ENCODE data around the gene ALDH16A1.

ALDH16A1 gene

DNA sequence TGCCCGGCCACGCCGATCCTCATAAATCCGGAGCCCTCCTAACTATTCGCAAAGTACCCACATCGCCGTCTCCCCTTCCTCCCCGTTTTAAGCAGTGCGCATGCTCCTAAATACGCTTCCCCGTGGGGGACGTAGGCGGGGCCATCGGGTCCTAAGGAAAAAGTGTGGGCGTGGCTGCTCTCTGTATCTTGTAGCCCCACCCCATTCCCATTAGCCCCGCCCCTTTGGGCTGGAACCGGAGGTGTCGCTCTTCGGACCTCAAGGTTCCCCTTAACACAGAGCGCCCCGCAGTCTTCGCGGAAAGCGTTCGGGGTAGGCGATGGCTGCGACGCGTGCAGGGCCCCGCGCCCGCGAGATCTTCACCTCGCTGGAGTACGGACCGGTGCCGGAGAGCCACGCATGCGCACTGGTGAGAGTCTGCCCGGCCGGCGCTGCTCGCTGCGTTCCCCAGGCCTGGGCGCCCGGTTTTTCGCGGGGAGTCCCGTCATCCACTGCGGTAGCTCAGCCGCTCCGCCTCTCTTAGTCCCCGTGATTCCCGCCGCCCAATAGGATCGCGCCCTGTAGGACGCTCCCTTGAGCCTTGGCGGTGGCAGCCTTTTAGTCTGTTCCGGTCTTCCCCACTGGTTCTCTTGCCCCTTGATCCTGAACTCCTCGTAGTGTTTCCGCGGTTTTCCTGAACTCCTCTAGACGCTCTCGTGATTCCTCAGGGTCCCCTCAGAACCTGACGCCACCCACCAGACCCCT lies at the start of gene ALDH16A1:
Gene ALDH16A1, plus strand, starts transcription at position 213 of the 744 bp plus-strand sequence. Its CDS starts 107 bp downstream, at position 320.
- Histone ChIP-seq H3K4me1 (ENCODE audit: control insufficient read depth, insufficient read depth, low read length) (0 out of 2 replicates have a peak, but pooled peaks cover 3% of the 10 kb centered on the region), H3K4me3 (ENCODE audit: low read depth, low read length) (peak within 1 kb of the TSS; percentile 84), H3K36me3 (ENCODE audit: control insufficient read depth, insufficient read depth, low read length) (peaks cover 21% of the 10 kb centered on the region), H3K27me3 (ENCODE audit: control insufficient read depth, insufficient read depth, low read length) (no peaks in the 10 kb centered on the region), H3K9ac (ENCODE audit: low read length) (peak within 1 kb of the TSS; percentile 96), H3K27ac (ENCODE audit: low read depth, low read length) (peak within 1 kb of the TSS; percentile 89), H3K9me3 (ENCODE audit: control insufficient read depth, insufficient read depth, low read depth, low read length) (no peaks in the 10 kb centered on the region)

DNA sequence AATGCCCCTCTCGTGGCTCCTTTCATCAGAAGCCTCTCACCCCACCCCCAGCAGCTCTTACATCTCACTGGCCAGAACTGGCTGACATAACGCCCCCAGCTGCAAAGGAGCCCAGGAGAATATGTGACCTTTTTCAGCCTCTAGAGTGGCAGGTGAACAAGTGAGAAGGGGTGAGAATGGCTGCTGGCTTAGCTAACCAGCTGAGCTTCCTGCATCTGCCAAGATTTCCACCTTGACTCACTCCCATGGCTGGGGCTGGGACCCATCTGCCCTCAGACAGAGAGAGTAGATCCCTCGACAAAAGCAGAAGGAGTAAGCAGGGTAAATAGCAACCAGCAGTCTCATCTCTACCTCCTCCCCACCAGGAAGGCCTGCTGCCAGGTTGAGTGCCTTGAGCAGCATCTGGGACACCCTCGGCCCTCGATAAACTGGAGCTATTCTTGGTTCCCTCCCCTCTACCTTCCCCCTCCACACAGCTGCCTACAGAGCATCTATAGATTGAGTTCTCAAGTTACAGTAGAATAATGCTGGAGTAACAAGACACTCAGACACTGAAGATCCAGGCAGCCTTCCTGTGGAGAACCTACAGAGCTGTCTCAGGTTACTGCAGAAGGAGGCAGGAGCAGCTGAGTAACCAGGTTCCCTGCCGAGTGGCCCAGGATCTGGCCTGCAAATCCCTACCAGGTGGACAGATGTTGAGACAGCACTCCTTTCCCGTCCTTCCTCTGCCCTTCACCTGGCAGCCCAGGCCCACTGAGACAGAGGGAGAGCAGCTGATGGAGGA lies 49.4 kb upstream of the ALDH16A1 start:
- Histone ChIP-seq H3K27ac (ENCODE audit: low read depth, low read length) (no peak overlapping the region), H3K9ac (ENCODE audit: low read length) (peak overlapping the region; percentile 46), H3K4me1 (ENCODE audit: control insufficient read depth, insufficient read depth, low read length) (peaks cover 27% of the 10 kb centered on the region), H3K4me3 (ENCODE audit: low read depth, low read length) (peak overlapping the region; percentile 23), H3K36me3 (ENCODE audit: control insufficient read depth, insufficient read depth, low read length) (no peaks in the 10 kb centered on the region), H3K27me3 (ENCODE audit: control insufficient read depth, insufficient read depth, low read length) (no peaks in the 10 kb centered on the region), H3K9me3 (ENCODE audit: control insufficient read depth, insufficient read depth, low read depth, low read length) (no peaks in the 10 kb centered on the region)

DNA sequence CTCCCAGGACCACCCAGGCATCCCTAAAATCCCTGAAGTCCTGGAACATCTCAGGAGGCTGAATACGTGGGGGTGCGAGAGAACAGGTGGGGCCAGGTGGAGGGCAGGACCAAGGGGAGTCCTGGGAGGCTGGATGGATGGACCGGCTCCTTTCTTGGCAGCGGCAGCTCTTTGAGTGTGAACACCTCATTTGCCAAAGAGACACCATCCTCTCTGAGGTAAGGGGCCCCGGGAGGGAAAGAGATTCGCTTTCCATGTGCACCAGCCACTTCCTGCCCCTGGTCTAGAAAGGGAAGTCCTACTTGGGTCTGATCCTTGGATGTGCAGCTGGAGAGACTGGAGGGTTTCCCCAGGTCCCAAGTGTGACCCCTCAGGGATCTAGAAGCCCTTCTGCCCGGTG lies 45.9 kb upstream of the ALDH16A1 start:
- Histone ChIP-seq H3K27ac (ENCODE audit: low read depth, low read length) (no peak overlapping the region), H3K4me1 (ENCODE audit: control insufficient read depth, insufficient read depth, low read length) (peaks cover 23% of the 10 kb centered on the region), H3K36me3 (ENCODE audit: control insufficient read depth, insufficient read depth, low read length) (no peaks in the 10 kb centered on the region), H3K9ac (ENCODE audit: low read length) (no peak overlapping the region), H3K4me3 (ENCODE audit: low read depth, low read length) (no peak overlapping the region), H3K27me3 (ENCODE audit: control insufficient read depth, insufficient read depth, low read length) (no peaks in the 10 kb centered on the region), H3K9me3 (ENCODE audit: control insufficient read depth, insufficient read depth, low read depth, low read length) (no peaks in the 10 kb centered on the region)

DNA sequence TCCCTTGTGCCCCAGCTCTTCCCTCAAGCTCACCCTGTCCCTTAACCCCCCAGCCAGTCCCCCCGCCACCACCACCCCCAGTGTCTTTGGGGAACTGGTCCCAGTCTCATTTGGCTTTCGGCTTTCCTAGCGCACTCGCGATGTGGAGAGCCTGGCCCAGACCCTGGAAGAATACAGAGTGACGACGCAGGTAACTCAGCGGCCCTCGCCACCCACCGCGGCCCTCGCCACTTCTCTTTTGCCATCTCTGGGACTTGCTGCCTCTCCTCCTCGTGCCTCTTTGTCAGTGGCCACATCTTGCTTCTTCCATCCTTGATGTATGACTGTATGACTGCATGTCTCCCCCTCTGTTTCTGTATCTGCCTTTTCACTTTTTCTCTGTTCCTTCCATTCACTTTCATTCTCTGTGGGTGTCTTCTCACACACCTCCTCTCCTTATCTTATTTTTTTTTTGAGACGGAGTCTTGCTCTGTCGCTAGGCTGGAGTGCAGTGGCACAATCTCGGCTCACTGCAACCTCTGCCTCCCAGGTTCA lies 45.5 kb upstream of the ALDH16A1 start:
- H3K27ac ChIP-seq (ENCODE audit: low read depth, low read length), result no peak overlapping the region
- no peak overlapping the region for H3K9ac ChIP-seq (ENCODE audit: low read length)
- H3K27me3 ChIP-seq (ENCODE audit: control insufficient read depth, insufficient read depth, low read length), result no peaks in the 10 kb centered on the region
- peaks cover 23% of the 10 kb centered on the region for H3K4me1 ChIP-seq (ENCODE audit: control insufficient read depth, insufficient read depth, low read length)
- H3K4me3 ChIP-seq (ENCODE audit: low read depth, low read length), result no peak overlapping the region
- H3K9me3 ChIP-seq (ENCODE audit: control insufficient read depth, insufficient read depth, low read depth, low read length), result no peaks in the 10 kb centered on the region
- H3K36me3 ChIP-seq (ENCODE audit: control insufficient read depth, insufficient read depth, low read length), result no peaks in the 10 kb centered on the region

DNA sequence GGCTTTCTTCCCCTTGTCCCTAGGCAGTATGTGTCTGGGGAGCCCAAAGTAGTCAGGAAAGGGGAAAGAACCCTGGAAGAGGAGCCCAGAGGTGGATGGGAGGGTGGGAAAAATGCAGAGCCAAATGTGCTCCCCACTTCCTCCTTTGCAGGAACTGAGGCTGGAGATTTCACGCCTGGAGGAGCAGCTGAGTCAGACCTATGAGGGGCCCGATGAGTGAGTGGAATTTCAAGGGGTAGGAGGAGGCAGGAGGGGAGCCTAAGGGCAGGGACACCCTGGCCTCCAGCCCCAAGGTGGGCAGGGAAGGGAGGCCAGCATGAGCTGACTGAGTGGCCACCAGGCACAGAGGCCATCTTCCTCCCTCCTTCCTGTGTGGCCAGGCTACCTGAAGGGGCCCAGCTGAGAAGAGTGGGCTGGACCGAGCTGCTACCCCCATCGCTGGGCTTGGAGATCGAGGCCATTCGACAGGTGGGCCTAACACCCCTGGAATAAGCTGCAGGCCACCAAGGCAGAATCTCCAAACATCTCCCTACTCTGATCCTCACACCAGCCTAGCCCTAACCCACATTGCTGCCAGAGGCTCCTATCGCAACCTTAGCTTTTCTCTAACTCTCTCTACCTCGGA lies 44.1 kb upstream of the ALDH16A1 start:
- no peak overlapping the region for H3K27ac ChIP-seq (ENCODE audit: low read depth, low read length)
- no peaks in the 10 kb centered on the region for H3K36me3 ChIP-seq (ENCODE audit: control insufficient read depth, insufficient read depth, low read length)
- H3K9me3 ChIP-seq (ENCODE audit: control insufficient read depth, insufficient read depth, low read depth, low read length), result no peaks in the 10 kb centered on the region
- H3K27me3 ChIP-seq (ENCODE audit: control insufficient read depth, insufficient read depth, low read length), result no peaks in the 10 kb centered on the region
- no peak overlapping the region for H3K9ac ChIP-seq (ENCODE audit: low read length)
- peaks cover 24% of the 10 kb centered on the region for H3K4me1 ChIP-seq (ENCODE audit: control insufficient read depth, insufficient read depth, low read length)
- no peak overlapping the region for H3K4me3 ChIP-seq (ENCODE audit: low read depth, low read length)

DNA sequence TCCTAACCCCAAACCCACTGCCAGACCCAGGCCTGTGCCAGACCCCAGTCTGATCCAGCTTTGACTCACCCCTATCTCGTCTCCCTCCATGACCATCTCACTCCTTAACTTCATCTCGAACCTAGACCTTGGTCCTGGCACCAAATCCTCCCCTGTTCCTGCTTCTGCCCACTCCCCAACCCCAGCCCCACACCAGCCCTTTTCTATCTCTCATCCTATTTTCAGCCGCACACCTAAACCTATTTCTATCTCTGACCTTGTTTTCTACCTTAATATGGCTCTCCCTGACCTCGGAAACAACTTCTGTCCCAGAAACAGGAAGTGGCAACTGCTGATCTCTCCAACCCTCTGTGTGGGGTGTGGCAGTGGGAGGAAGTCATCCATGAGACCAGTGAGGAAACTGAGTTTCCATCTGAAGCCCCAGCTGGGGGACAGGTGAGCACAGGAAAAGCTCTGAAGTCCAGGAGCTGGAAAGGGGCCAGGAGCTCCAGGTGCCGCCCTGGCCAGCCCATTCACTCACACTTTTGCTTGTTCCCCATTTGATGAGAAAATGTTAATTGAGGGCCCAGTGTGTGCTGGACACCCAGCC lies 43.5 kb upstream of the ALDH16A1 start:
- no peak overlapping the region for H3K9ac ChIP-seq (ENCODE audit: low read length)
- H3K27me3 ChIP-seq (ENCODE audit: control insufficient read depth, insufficient read depth, low read length), result no peaks in the 10 kb centered on the region
- no peaks in the 10 kb centered on the region for H3K9me3 ChIP-seq (ENCODE audit: control insufficient read depth, insufficient read depth, low read depth, low read length)
- H3K36me3 ChIP-seq (ENCODE audit: control insufficient read depth, insufficient read depth, low read length), result no peaks in the 10 kb centered on the region
- H3K4me1 ChIP-seq (ENCODE audit: control insufficient read depth, insufficient read depth, low read length), result peaks cover 19% of the 10 kb centered on the region
- no peak overlapping the region for H3K4me3 ChIP-seq (ENCODE audit: low read depth, low read length)
- H3K27ac ChIP-seq (ENCODE audit: low read depth, low read length), result no peak overlapping the region

DNA sequence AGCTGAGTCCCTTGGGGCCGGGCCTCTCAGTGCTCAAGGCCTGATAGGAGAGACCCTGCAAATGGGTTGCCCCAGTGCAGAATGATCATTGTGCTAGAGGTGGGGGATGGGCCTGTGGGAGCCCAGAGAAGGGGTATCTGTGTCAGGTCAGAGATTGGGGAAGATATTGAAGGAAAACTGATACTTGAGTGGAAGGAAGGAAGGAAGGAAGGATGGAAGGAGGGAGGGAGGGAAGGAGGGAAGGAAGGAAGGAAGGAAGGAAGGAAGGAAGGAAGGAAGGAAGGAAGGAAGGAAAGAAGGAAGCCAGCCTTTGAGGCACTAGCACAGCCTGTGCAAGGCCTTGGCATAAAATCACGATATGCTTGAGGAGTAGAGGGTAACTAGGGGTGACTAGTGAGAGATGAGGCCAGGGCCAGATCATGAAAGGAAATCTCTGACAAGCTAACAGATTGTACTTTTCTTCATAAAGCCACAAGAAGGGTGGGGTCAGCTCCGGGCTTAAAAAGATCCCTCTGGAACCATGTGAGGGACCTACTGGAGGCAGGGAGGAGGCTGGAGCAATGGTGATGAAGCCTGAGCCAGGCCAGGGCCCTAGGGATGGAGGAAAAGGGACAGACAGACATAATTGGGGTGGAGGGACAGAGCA lies 41.2 kb upstream of the ALDH16A1 start:
- Histone ChIP-seq H3K27ac (ENCODE audit: low read depth, low read length) (no peak overlapping the region), H3K4me3 (ENCODE audit: low read depth, low read length) (no peak overlapping the region), H3K36me3 (ENCODE audit: control insufficient read depth, insufficient read depth, low read length) (no peaks in the 10 kb centered on the region), H3K9ac (ENCODE audit: low read length) (no peak overlapping the region), H3K9me3 (ENCODE audit: control insufficient read depth, insufficient read depth, low read depth, low read length) (no peaks in the 10 kb centered on the region), H3K4me1 (ENCODE audit: control insufficient read depth, insufficient read depth, low read length) (peaks cover 29% of the 10 kb centered on the region), H3K27me3 (ENCODE audit: control insufficient read depth, insufficient read depth, low read length) (no peaks in the 10 kb centered on the region)

DNA sequence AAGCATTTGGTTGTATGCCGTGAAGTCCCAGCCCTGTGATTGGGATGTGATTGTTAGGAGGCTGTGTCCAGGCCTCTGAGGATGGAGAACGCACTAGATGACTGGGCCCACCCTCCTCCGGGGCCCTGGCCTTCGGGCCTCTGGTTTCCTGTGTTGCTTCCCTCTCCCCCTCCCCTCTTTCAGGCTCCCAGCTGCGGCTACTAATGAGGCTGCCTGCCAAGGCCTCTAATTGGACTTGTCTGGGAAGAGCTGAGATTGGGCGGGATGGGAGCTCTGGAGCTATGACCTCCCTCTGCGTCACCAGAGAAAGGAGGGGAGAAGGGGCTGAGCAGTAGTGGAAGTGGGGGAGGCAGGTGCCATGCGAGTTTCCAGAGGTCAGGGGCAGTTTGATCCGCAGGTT lies 39.7 kb upstream of the ALDH16A1 start:
- H3K27me3 ChIP-seq (ENCODE audit: control insufficient read depth, insufficient read depth, low read length), result peaks cover 5% of the 10 kb centered on the region; the same call in 1 of the 2 replicates
- H3K9ac ChIP-seq (ENCODE audit: low read length), result no peak overlapping the region
- H3K4me1 ChIP-seq (ENCODE audit: control insufficient read depth, insufficient read depth, low read length), result peaks cover 35% of the 10 kb centered on the region
- no peaks in the 10 kb centered on the region for H3K36me3 ChIP-seq (ENCODE audit: control insufficient read depth, insufficient read depth, low read length)
- no peak overlapping the region for H3K27ac ChIP-seq (ENCODE audit: low read depth, low read length)
- no peaks in the 10 kb centered on the region for H3K9me3 ChIP-seq (ENCODE audit: control insufficient read depth, insufficient read depth, low read depth, low read length)
- no peak overlapping the region for H3K4me3 ChIP-seq (ENCODE audit: low read depth, low read length)

DNA sequence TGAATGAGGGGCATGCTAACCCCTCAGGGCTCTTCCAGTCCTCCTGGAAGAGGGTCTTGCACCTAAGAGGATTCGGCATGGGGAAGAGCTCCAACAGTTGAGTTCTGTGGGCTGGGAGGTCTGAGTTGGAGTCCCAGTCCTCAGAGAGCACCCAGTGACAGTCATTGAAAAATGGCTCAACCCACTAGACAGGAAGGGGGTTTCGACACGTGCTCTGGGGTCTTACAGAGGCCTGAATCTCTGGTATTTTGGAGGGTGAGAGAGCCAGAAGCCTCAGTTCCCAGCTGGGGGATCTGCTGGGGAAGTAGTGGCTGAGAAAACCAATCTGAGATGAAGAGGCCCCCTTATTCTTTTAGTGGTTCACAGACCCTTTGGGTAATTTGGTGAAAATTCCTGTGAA lies 38.8 kb upstream of the ALDH16A1 start:
- Histone ChIP-seq H3K36me3 (ENCODE audit: control insufficient read depth, insufficient read depth, low read length) (no peaks in the 10 kb centered on the region), H3K4me1 (ENCODE audit: control insufficient read depth, insufficient read depth, low read length) (peaks cover 35% of the 10 kb centered on the region), H3K27me3 (ENCODE audit: control insufficient read depth, insufficient read depth, low read length) (peaks cover 7% of the 10 kb centered on the region; the same call in 1 of the 2 replicates), H3K9ac (ENCODE audit: low read length) (no peak overlapping the region), H3K9me3 (ENCODE audit: control insufficient read depth, insufficient read depth, low read depth, low read length) (no peaks in the 10 kb centered on the region), H3K27ac (ENCODE audit: low read depth, low read length) (no peak overlapping the region), H3K4me3 (ENCODE audit: low read depth, low read length) (no peak overlapping the region)

DNA sequence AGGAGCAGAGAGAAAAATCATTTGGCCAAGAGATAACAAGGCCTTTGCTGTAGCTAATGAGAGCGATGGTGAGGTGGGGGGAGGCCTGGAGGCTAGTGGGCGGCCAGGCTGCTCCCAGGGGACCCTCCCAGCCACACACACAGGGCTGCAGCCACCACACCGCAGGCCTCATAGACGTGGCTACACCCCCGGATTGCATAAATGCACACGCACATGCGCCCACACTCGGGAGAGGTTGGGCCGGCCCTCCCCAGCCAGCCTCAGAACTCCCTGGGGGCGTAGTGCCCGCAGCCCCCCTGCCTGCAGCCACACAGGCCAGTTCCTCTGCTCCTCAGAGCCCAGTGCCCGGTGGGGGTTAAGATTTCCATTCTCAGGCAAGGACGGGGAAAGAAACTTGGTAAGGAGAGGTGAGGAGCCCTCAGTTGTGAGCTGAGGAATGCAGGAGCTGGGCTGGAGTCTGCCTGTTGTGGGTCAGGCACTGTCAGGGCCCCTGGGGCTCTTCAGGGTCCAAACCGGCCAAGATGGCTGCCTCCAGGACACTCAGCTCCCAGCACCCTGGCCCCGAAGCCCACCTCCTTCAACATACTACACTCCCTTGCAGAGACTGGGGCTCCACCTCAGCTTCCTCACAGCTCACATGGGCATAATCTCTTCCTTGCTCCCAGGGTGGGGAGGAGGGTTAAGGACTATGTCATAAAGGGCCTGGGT lies 37.8 kb upstream of the ALDH16A1 start:
- no peak overlapping the region for H3K9ac ChIP-seq (ENCODE audit: low read length)
- H3K4me1 ChIP-seq (ENCODE audit: control insufficient read depth, insufficient read depth, low read length), result peaks cover 36% of the 10 kb centered on the region
- peaks cover 11% of the 10 kb centered on the region; the same call in 1 of the 2 replicates for H3K27me3 ChIP-seq (ENCODE audit: control insufficient read depth, insufficient read depth, low read length)

More for the DNA sequence above, 37.8 kb upstream of the ALDH16A1 start:
- Histone ChIP-seq H3K9me3 (ENCODE audit: control insufficient read depth, insufficient read depth, low read depth, low read length) (no peaks in the 10 kb centered on the region), H3K4me3 (ENCODE audit: low read depth, low read length) (no peak overlapping the region), H3K27ac (ENCODE audit: low read depth, low read length) (no peak overlapping the region), H3K36me3 (ENCODE audit: control insufficient read depth, insufficient read depth, low read length) (no peaks in the 10 kb centered on the region)

Data from HUES6 (cell line).